H1 (cell line): Measurements from ENCODE around the gene APBB3. TPM values are rescaled to one million over a fixed set of nuclear protein-coding genes. Genes with fewer than 3 reads are reported as not detected.

Source experiments
- CTCF ChIA-PET: fragments of 300-600 bp; sonication (Branson Sonifier 250); formaldehyde crosslinking; loops from one replicate; lab custom pipeline; 2021; ENCODE audit not compliant: partially characterized antibody; lab: Charles Lee
- POLR2A ChIA-PET: fragments of 300-600 bp; sonication (Branson Sonifier 250); formaldehyde crosslinking; loops from one replicate; lab custom pipeline; 2021; ENCODE audit warnings: inconsistent platforms; ENCODE audit not compliant: partially characterized antibody; lab: Charles Lee
- DNase-seq, 2 experiments: peaks; one replicate each; pipeline versions ENCODE4 v3.0.0 to v3.0.0-alpha.2; 2010 to 2022; ENCODE audit warnings: low spot score in 2 of 2, low read depth in 1 of 2, mixed read lengths in 1 of 2
- FAIRE-seq: peaks from 2 replicates; lab custom pipeline; 2011; peaks lifted over from hg19 to GRCh38; lab: Jason Lieb, UNC
- H2AFZ ChIP-seq: 2 replicates; pipeline ENCODE4 v1.8.1; 2012; ENCODE audit warnings: low read length, inconsistent platforms
- H2AK5ac ChIP-seq: 2 replicates; pipeline ENCODE4 v1.6.1; 2013; ENCODE audit warnings: low read depth, low read length
- H2BK120ac ChIP-seq: replicated peaks from 2 replicates; pipeline ENCODE3; 2013; ENCODE audit warnings: low read depth, low read length, inconsistent platforms
- H2BK12ac ChIP-seq: 2 replicates; pipeline ENCODE4 v1.6.1; 2013; ENCODE audit warnings: low read depth, low read length
- H2BK15ac ChIP-seq: 2 replicates; pipeline ENCODE4 v1.6.1; 2013; ENCODE audit warnings: low read length
- H2BK20ac ChIP-seq: 2 replicates; pipeline ENCODE4 v1.6.1; 2013; ENCODE audit warnings: low read length
- H2BK5ac ChIP-seq: 2 replicates; pipeline ENCODE4 v1.6.1; 2013; ENCODE audit warnings: low read depth, low read length
- H3K14ac ChIP-seq: 2 replicates; pipeline ENCODE4 v1.6.1; 2013; ENCODE audit warnings: inconsistent platforms; ENCODE audit not compliant: insufficient read length
- H3K18ac ChIP-seq: 2 replicates; pipeline ENCODE4 v1.6.1; 2013; ENCODE audit warnings: low read length; ENCODE audit errors: extremely low read depth
- H3K23ac ChIP-seq: 2 replicates; pipeline ENCODE4 v1.6.1; 2013; ENCODE audit warnings: inconsistent platforms; ENCODE audit not compliant: insufficient read length
- H3K23me2 ChIP-seq: 2 replicates; pipeline ENCODE4 v1.6.1; 2013; ENCODE audit warnings: low read depth, low read length
- H3K27ac ChIP-seq: 2 replicates; pipeline ENCODE4 v1.6.1; 2011; ENCODE audit warnings: low read depth, low read length, inconsistent platforms
- H3K27me3 ChIP-seq, 4 experiments: replicated peaks in 1 of 4; 1 replicate in 1 of 4; 2 replicates in 3 of 4; pipeline versions ENCODE4 v1.6.1 to v1.8.1; 2011 to 2013; ENCODE audit warnings: low read length in 3 of 4, mild to moderate bottlenecking in 3 of 4, inconsistent platforms in 2 of 4, mixed read lengths in 2 of 4, moderate library complexity in 1 of 4; ENCODE audit not compliant: control insufficient read depth in 3 of 4, insufficient read depth in 3 of 4; ENCODE audit errors: extremely low read depth in 1 of 4
- H3K36me3 ChIP-seq, 4 experiments: 2 replicates each; pipeline versions ENCODE4 v1.6.1 to v1.8.1; 2011 to 2013; ENCODE audit warnings: mild to moderate bottlenecking in 4 of 4, low read length in 3 of 4, moderate library complexity in 2 of 4, control low read depth in 1 of 4, inconsistent platforms in 1 of 4; ENCODE audit not compliant: insufficient read depth in 4 of 4, control insufficient read depth in 2 of 4
- H3K4ac ChIP-seq: replicated peaks from 2 replicates; pipeline ENCODE3; 2013; ENCODE audit warnings: low read length, low read depth, mixed read lengths, inconsistent platforms; ENCODE audit not compliant: insufficient read length
- H3K4me1 ChIP-seq, 4 experiments: replicated peaks in 1 of 4; 1 replicate in 1 of 4; 2 replicates in 3 of 4; pipeline versions ENCODE4 v1.6.1 to v1.8.1; 2011 to 2013; ENCODE audit warnings: low read length in 3 of 4, inconsistent platforms in 2 of 4, mixed read lengths in 1 of 4; ENCODE audit not compliant: insufficient read depth in 4 of 4, control insufficient read depth in 3 of 4
- H3K4me2 ChIP-seq, 2 experiments: 2 replicates each; pipeline versions ENCODE4 v1.6.1 to v1.8.1; 2011 to 2013; ENCODE audit warnings: low read depth in 2 of 2, low read length in 2 of 2, control low read depth in 1 of 2, inconsistent platforms in 1 of 2, mild to moderate bottlenecking in 1 of 2; ENCODE audit not compliant: insufficient read depth in 1 of 2
- H3K4me3 ChIP-seq, 4 experiments: fragments of 200-600, 300-600 bp in 1 of 4; sonication (generic), shearing (Covaris generic), sonication (Bioruptor Twin) in 1 of 4; 2 replicates each; pipeline versions ENCODE4 v1.5.1 to v1.8.1; 2011 to 2016; ENCODE audit warnings: low read length in 4 of 4, low read depth in 3 of 4, control low read depth in 2 of 4, inconsistent platforms in 2 of 4, mild to moderate bottlenecking in 2 of 4, mixed read lengths in 1 of 4, moderate library complexity in 1 of 4; ENCODE audit not compliant: insufficient read depth in 2 of 4; ENCODE audit errors: extremely low read depth in 1 of 4
- H3K56ac ChIP-seq: replicated peaks from 2 replicates; pipeline ENCODE3; 2013; ENCODE audit warnings: low read depth, mild to moderate bottlenecking, mixed read lengths, low read length, inconsistent platforms; ENCODE audit not compliant: insufficient read length
- H3K79me1 ChIP-seq: 2 replicates; pipeline ENCODE4 v1.6.1; 2013; ENCODE audit warnings: low read depth, low read length, control low read depth
- H3K79me2 ChIP-seq, 2 experiments: 2 replicates each; pipeline versions ENCODE4 v1.6.1 to v1.8.1; 2012 to 2013; ENCODE audit warnings: low read length in 2 of 2, mild to moderate bottlenecking in 2 of 2, inconsistent platforms in 1 of 2; ENCODE audit not compliant: insufficient read depth in 2 of 2, control insufficient read depth in 1 of 2
- H3K9ac ChIP-seq, 4 experiments: replicated peaks in 1 of 4; 1 replicate in 1 of 4; 2 replicates in 3 of 4; pipeline versions ENCODE4 v1.6.1 to v1.8.1; 2011 to 2013; ENCODE audit warnings: low read depth in 3 of 4, low read length in 3 of 4, control low read depth in 2 of 4, mild to moderate bottlenecking in 2 of 4, moderate library complexity in 2 of 4, inconsistent platforms in 1 of 4; ENCODE audit errors: extremely low read depth in 1 of 4
- H3K9me3 ChIP-seq, 2 experiments: 2 replicates each; pipeline versions ENCODE4 v1.6.1 to v1.8.1; 2012 to 2013; ENCODE audit warnings: mild to moderate bottlenecking in 2 of 2, moderate library complexity in 2 of 2, control low read depth in 1 of 2, inconsistent platforms in 1 of 2, low read depth in 1 of 2, low read length in 1 of 2, mixed read lengths in 1 of 2; ENCODE audit not compliant: insufficient read depth in 2 of 2
- H4K20me1 ChIP-seq, 2 experiments: replicated peaks in 1 of 2; 2 replicates each; pipeline versions ENCODE3 to v1.8.1; 2011 to 2013; ENCODE audit warnings: inconsistent platforms in 2 of 2, low read length in 2 of 2, mild to moderate bottlenecking in 1 of 2; ENCODE audit not compliant: insufficient read depth in 2 of 2, control insufficient read depth in 1 of 2
- H4K5ac ChIP-seq: 2 replicates; pipeline ENCODE4 v1.6.1; 2013; ENCODE audit warnings: low read length, low read depth, mixed read lengths, inconsistent platforms; ENCODE audit not compliant: insufficient read length
- H4K8ac ChIP-seq: 2 replicates; pipeline ENCODE4 v1.8.0; 2013; ENCODE audit warnings: mild to moderate bottlenecking, moderate library complexity, low read length, inconsistent platforms; ENCODE audit not compliant: insufficient read depth; ENCODE audit errors: extremely low read depth
- H4K91ac ChIP-seq: replicated peaks from 2 replicates; pipeline ENCODE3; 2013; ENCODE audit warnings: low read length, mixed read lengths, inconsistent platforms; ENCODE audit not compliant: insufficient read length
- BACH1 ChIP-seq: IDR thresholded peaks from 2 replicates; pipeline ENCODE4 v1.6.1; 2012; ENCODE audit warnings: low read length, improper control_type of control experiment
- CTBP2 ChIP-seq: IDR thresholded peaks from 2 replicates; pipeline ENCODE4 v1.7.0; 2011; ENCODE audit warnings: borderline replicate concordance, mild to moderate bottlenecking, moderate library complexity, mixed read lengths, low read length; ENCODE audit not compliant: insufficient read depth, insufficient read length
- GTF2F1 ChIP-seq: IDR thresholded peaks from 2 replicates; pipeline ENCODE4 v1.6.1; 2012; ENCODE audit warnings: low read depth, low read length, improper control_type of control experiment, borderline replicate concordance
- NANOG ChIP-seq: IDR thresholded peaks from 2 replicates; pipeline ENCODE4 v1.6.1; 2011; ENCODE audit warnings: low read length, low read depth, mild to moderate bottlenecking, inconsistent platforms; ENCODE audit not compliant: insufficient read depth, poor library complexity, severe bottlenecking
- POLR2A ChIP-seq, 2 experiments: IDR thresholded peaks; 1 replicate in 1 of 2; 2 replicates in 1 of 2; pipeline ENCODE4 v1.6.1; 2011; ENCODE audit warnings: low read depth in 2 of 2, low read length in 2 of 2, mild to moderate bottlenecking in 2 of 2; ENCODE audit errors: control extremely low read depth in 1 of 2
- POLR2AphosphoS5 ChIP-seq: IDR thresholded peaks from 2 replicates; pipeline ENCODE4 v1.6.1; 2011; ENCODE audit warnings: low read depth, low read length
- RXRA ChIP-seq: IDR thresholded peaks from 2 replicates; pipeline ENCODE4 v1.6.1; 2011; ENCODE audit warnings: low read depth, mild to moderate bottlenecking, low read length, moderate library complexity; ENCODE audit not compliant: insufficient read depth
- WGBS, 2 experiments: shearing (Covaris generic) in 1 of 2; methylation state at CpG; one replicate each; pipeline versions ENCODE4 v1.1.6 to v1.1.7; 2013 to 2015; ENCODE audit warnings: low lambda C conversion rate in 2 of 2, mixed read lengths in 2 of 2, inconsistent platforms in 1 of 2, low coverage in 1 of 2, missing lambda C conversion rate in 1 of 2; ENCODE audit not compliant: insufficient replicate concordance in 2 of 2, insufficient coverage in 1 of 2, insufficient read length in 1 of 2; ENCODE audit errors: extremely low coverage in 1 of 2, missing lambda C conversion rate in 1 of 2; 5-methylcytosine and 5-hydroxymethylcytosine counted together
- polyA plus RNA-seq, 7 experiments: library from polyadenylated mRNA; depleted of rRNA in 3 of 7; stranded (reverse) in 5 of 7; unstranded in 2 of 7; fragments of >200 nt in 5 of 7; fragments of 200-250 nt in 2 of 7; gene quantifications; 1 replicate in 5 of 7; 2 replicates in 1 of 7; 4 replicates in 1 of 7; pipeline versions ENCODE4 v1.2.1 to v1.2.3, GENCODE V29; 2011 to 2013; ENCODE audit warnings: missing spikeins in 2 of 7, mixed read lengths in 2 of 7
- total RNA-seq: library from RNA; stranded (reverse); fragmentation: NEBNext Ultra II Directional; extraction: Animal tissue kit (Norgen Biotek cat#: 25700); gene quantifications from 2 replicates; pipeline ENCODE4 v1.2.1, GENCODE V29; 2021

APBB3 gene
- total and polyA plus RNA-seq, 2 of the 8 experiments (the other 6 are each of a cell fraction or from before 2014, with no cell fraction given), result 16.0 to 21.9 TPM

- TF ChIP-seq GTF2F1, result no peak
- TF ChIP-seq BACH1, result no peak
- no peak for TF ChIP-seq RXRA
- TF ChIP-seq NANOG, result no peak
- no peak for TF ChIP-seq CTBP2
- TF ChIP-seq POLR2A (IDR thresholded peaks at IDR 0.05; ENCODE audit: control extremely low read depth in 1 of 2, low read depth in 2 of 2, low read length in 2 of 2), result 0 out of 3 replicates have a peak, but pooled peaks of 1 of the 2 experiments have one; percentile 11
- TF ChIP-seq POLR2AphosphoS5, result no peak
- Histone ChIP-seq H3K4me1 (peaks cover 0 to 6% (median 5%) of the 10 kb centered on the region in 4 experiments; a peak in 4 of 7 replicates), H3K14ac (no peak overlapping the region), H3K4me2 (peak overlapping the region; percentile 66 to 82), H3K79me2 (peaks cover 9 to 39% of the 10 kb centered on the region in 2 experiments; a peak in 3 of 4 replicates), H3K18ac (no peak overlapping the region), H2BK15ac (no peak overlapping the region), H3K56ac (no peak overlapping the region), H4K20me1 (peaks cover 0 to 5% of the 10 kb centered on the region in 2 experiments), H4K5ac (no peak overlapping the region), H3K4me3 (peak overlapping the region; percentile 61 to 93 (median 64)), H3K36me3 (peaks cover 0 to 8% (median 3%) of the 10 kb centered on the region in 4 experiments; a peak in 5 of 8 replicates), H3K27me3 (no peaks in the 10 kb centered on the region), H2AK5ac (no peak overlapping the region), H2BK12ac (no peak overlapping the region), H3K4ac (no peak overlapping the region), H3K9ac (peak overlapping the region in 3 of 4 experiments; percentile 72 to 91 (median 85); a peak in 5 of 7 replicates), H3K23me2 (peaks cover 7% of the 10 kb centered on the region; the same call in 1 of the 2 replicates), H3K27ac (no peak overlapping the region), H4K8ac (no peak overlapping the region), H2AFZ (no peak overlapping the region), H4K91ac (no peak overlapping the region), H2BK5ac (no peak overlapping the region), H2BK20ac (no peak overlapping the region), H3K23ac (no peak overlapping the region), H2BK120ac (no peak overlapping the region), H3K9me3 (no peaks in the 10 kb centered on the region), H3K79me1 (peaks cover 5% of the 10 kb centered on the region)
- DNase-seq, result no peak
- WGBS, 2 experiments, result 8% methylated on average over 6 of the region's 6 CpGs; no CpG with 5 or more reads in 1 of the 2 experiments
- ChIA-PET CTCF (no interaction called here), POLR2A (interaction anchor here (0.6 to 10.8 kb wide), 7 partner anchors 10 to 1093 kb away, joined by 3 to 191 read pairs (median 4); partner anchors contain the start of genes EIF4EBP3, IK and NDUFA2)
- no peak for FAIRE-seq
These were observed 8.0 kb downstream of the APBB3 start for GRCh38 chr5:140556438-140556837.
